Measurements from ENCODE around the gene KCNK3. TPM values are rescaled to one million over a fixed set of nuclear protein-coding genes. Genes with fewer than 3 reads are reported as not detected.
"Not testable (repeated sequence)": the region's sequence is repeated elsewhere in the genome, so short reads cannot be mapped to it uniquely, and the experiment has no call there.

The KCNK3 gene
- total and polyA plus RNA-seq, 2 donors (not counting 3 experiments of a cell fraction or from before 2014, with no cell fraction given), result not detected

DNA sequence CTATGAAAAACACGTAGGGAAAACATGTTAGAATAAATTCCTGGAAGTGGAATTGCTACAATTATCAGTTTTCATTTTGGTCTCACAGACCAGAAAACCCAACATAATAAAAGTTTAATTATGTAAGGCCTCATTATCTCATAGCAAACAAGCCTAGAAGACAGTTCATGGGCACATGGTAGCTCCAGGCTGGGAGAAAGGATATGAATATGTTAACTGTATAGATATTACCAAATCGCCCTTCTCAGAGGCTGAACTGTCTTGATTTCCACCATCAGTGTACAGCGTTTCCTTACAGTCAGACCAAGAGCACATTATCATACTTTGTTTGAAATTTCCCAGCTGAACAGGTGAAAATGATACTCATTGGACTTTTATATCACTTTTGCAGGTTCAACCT is 54.4 kb downstream of the KCNK3 start:
- DNase-seq (ENCODE audit: low read depth, low spot score), result no peak
- no peaks in the 10 kb centered on the region for H3K9me3 ChIP-seq (replicated peaks; ENCODE audit: control insufficient read depth, insufficient read depth, low read length)
- dilution Hi-C loops (cut with MboI; ENCODE audit: extremely low pct_ligation_motif_present, low sequenced_read_pairs), result no loop called here
- intact Hi-C loops (cut with micrococcal nuclease), result no loop called here
- no peak overlapping the region for H2AFZ ChIP-seq (ENCODE audit: low read depth, low read length)
- no peaks in the 10 kb centered on the region for H3K27me3 ChIP-seq (ENCODE audit: control insufficient read depth in 2 of 2, insufficient read depth in 2 of 2, low read length in 2 of 2)
- TF ChIP-seq GATA2 (IDR thresholded peaks at IDR 0.05; ENCODE audit: insufficient read depth, insufficient read length, low read depth, low read length), result no peak
- TF ChIP-seq MYC (IDR thresholded peaks at IDR 0.05; ENCODE audit: low read depth, low read length), result no peak
- no peak for TF ChIP-seq EZH2 (IDR thresholded peaks at IDR 0.05; ENCODE audit: borderline replicate concordance, low read depth, low read length, severe bottlenecking)
- no peak for TF ChIP-seq FOS (IDR thresholded peaks at IDR 0.05; ENCODE audit: borderline replicate concordance, insufficient read depth, low read length)
- TF ChIP-seq JUN (IDR thresholded peaks at IDR 0.05; ENCODE audit: borderline replicate concordance, insufficient read depth, insufficient read length, low read depth), result no peak
- no peak for TF ChIP-seq POLR2A (IDR thresholded peaks at IDR 0.05; ENCODE audit: low read depth, low read length)
- TF ChIP-seq, protein P1, sequence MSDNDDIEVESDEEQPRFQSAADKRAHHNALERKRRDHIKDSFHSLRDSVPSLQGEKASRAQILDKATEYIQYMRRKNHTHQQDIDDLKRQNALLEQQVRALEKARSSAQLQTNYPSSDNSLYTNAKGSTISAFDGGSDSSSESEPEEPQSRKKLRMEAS (IDR thresholded peaks at IDR 0.05; ENCODE audit: insufficient read depth, insufficient read length), result no peak
- TF ChIP-seq, protein P2, sequence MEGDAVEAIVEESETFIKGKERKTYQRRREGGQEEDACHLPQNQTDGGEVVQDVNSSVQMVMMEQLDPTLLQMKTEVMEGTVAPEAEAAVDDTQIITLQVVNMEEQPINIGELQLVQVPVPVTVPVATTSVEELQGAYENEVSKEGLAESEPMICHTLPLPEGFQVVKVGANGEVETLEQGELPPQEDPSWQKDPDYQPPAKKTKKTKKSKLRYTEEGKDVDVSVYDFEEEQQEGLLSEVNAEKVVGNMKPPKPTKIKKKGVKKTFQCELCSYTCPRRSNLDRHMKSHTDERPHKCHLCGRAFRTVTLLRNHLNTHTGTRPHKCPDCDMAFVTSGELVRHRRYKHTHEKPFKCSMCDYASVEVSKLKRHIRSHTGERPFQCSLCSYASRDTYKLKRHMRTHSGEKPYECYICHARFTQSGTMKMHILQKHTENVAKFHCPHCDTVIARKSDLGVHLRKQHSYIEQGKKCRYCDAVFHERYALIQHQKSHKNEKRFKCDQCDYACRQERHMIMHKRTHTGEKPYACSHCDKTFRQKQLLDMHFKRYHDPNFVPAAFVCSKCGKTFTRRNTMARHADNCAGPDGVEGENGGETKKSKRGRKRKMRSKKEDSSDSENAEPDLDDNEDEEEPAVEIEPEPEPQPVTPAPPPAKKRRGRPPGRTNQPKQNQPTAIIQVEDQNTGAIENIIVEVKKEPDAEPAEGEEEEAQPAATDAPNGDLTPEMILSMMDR (IDR thresholded peaks at IDR 0.05; ENCODE audit: extremely low read depth in 1 of 2, insufficient read depth in 1 of 2, low read depth in 1 of 2, low read length in 2 of 2), result no peak
- no peak for TF ChIP-seq POLR2AphosphoS5 (IDR thresholded peaks at IDR 0.05; ENCODE audit: insufficient read depth, low read depth, low read length)
- no peak overlapping the region for H3K9ac ChIP-seq (replicated peaks; ENCODE audit: extremely low read depth, insufficient read depth, low read length)
- no peaks in the 10 kb centered on the region for H4K20me1 ChIP-seq (replicated peaks; ENCODE audit: control insufficient read depth, extremely low read depth, insufficient read depth, low read length)
- ChIA-PET CTCF (interaction anchor here (0.7 to 14.5 kb wide), 9 partner anchors 14 to 270 kb away, joined by 3 to 353 read pairs (median 10); partner anchors contain the start of gene CENPA), POLR2A (no interaction called here)
- BruUV-seq (replicated peaks), result no TSS peak
- H3K36me3 ChIP-seq (ENCODE audit: control insufficient read depth in 2 of 2, extremely low read depth in 1 of 2, insufficient read depth in 2 of 2, low read length in 2 of 2), result no peaks in the 10 kb centered on the region
- no peak overlapping the region for H3K4me3 ChIP-seq (replicated peaks in 1 of 3; ENCODE audit: insufficient read depth in 1 of 3, low read depth in 1 of 3, low read length in 3 of 3)
- H3K4me2 ChIP-seq (ENCODE audit: insufficient read depth, low read length), result no peak overlapping the region
- no peak overlapping the region for H3K27ac ChIP-seq (ENCODE audit: insufficient read depth, low read depth, low read length)
- H3K9me1 ChIP-seq (replicated peaks; ENCODE audit: control insufficient read depth, extremely low read depth, insufficient read depth, low read length), result no peaks in the 10 kb centered on the region
- FAIRE-seq, result no peak
- H3K79me2 ChIP-seq (ENCODE audit: control insufficient read depth, insufficient read depth, low read length), result no peaks in the 10 kb centered on the region
- H3K4me1 ChIP-seq (ENCODE audit: control insufficient read depth, extremely low read depth, insufficient read depth, low read length), result no peaks in the 10 kb centered on the region

DNA sequence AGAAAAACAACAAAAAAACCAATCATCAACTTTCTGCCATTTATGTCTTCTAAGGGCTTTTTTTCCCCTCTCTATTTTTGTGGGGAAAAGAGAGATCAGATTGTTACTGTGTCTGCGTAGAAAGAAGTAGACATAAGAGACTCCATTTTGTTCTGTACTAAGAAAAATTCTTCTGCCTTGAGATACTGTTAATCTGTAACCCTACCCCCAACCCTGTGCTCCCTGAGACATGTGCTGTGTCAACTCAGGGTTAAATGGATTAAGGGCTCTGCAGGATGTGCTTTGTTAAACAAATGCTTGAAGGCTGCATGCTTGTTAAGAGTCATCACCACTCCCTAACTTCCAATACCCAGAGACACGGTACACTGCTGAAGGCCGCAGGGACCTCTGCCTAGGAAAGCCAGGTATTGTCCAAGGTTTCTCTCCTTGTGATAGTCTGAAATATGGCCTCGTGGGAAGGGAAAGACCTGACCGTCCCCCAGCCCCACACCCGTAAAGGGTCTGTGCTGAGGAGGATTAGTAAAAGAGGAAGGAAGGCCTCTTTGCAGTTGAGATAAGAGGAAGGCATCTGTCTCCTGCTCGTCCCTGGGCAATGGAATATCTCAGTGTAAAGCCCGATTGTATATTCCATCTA is 57.4 kb downstream of the KCNK3 start:
- H3K4me2 ChIP-seq (ENCODE audit: insufficient read depth, low read length); dilution Hi-C loops (cut with MboI; ENCODE audit: extremely low pct_ligation_motif_present, low sequenced_read_pairs); BruUV-seq (replicated peaks); POLR2A ChIA-PET; H3K4me3 ChIP-seq (replicated peaks in 1 of 3; ENCODE audit: insufficient read depth in 1 of 3, low read depth in 1 of 3, low read length in 3 of 3); H3K9ac ChIP-seq (replicated peaks; ENCODE audit: extremely low read depth, insufficient read depth, low read length); H3K27ac ChIP-seq (ENCODE audit: insufficient read depth, low read depth, low read length); H3K36me3 ChIP-seq (ENCODE audit: control insufficient read depth in 2 of 2, extremely low read depth in 1 of 2, insufficient read depth in 2 of 2, low read length in 2 of 2); H3K27me3 ChIP-seq (ENCODE audit: control insufficient read depth in 2 of 2, insufficient read depth in 2 of 2, low read length in 2 of 2); H3K9me1 ChIP-seq (replicated peaks; ENCODE audit: control insufficient read depth, extremely low read depth, insufficient read depth, low read length); DNase-seq (ENCODE audit: low read depth, low spot score); H3K9me3 ChIP-seq (replicated peaks; ENCODE audit: control insufficient read depth, insufficient read depth, low read length); H3K79me2 ChIP-seq (ENCODE audit: control insufficient read depth, insufficient read depth, low read length); FAIRE-seq; H2AFZ ChIP-seq (ENCODE audit: low read depth, low read length); H3K4me1 ChIP-seq (ENCODE audit: control insufficient read depth, extremely low read depth, insufficient read depth, low read length); H4K20me1 ChIP-seq (replicated peaks; ENCODE audit: control insufficient read depth, extremely low read depth, insufficient read depth, low read length); intact Hi-C loops (cut with micrococcal nuclease): not testable (repeated sequence)
- CTCF ChIA-PET, result interaction anchor here (0.7 to 14.5 kb wide), 2 partner anchors 52 to 144 kb away, joined by 4 to 353 read pairs; no protein-coding TSS in a partner anchor

DNA sequence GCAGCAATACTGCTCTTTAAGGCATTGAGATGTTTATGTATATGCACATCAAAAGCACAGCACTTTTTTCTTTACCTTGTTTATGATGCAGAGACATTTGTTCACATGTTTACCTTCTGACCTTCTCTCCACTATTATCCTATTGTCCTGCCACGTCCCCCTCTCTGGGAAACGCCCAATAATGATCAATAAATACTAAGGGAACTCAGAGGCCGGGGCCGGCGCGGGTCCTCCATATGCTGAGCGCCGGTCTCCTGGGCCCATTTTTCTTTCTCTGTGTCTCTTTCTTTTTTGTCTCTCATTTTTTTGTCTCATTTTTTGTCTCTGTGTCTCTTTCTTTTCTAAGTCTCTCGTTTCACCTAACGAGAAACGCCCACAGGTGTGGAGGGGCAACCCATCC is 57.9 kb downstream of the KCNK3 start:
- H3K27me3 ChIP-seq (ENCODE audit: control insufficient read depth in 2 of 2, insufficient read depth in 2 of 2, low read length in 2 of 2); H3K4me2 ChIP-seq (ENCODE audit: insufficient read depth, low read length); DNase-seq (ENCODE audit: low read depth, low spot score); H3K4me3 ChIP-seq (replicated peaks in 1 of 3; ENCODE audit: insufficient read depth in 1 of 3, low read depth in 1 of 3, low read length in 3 of 3); H3K9ac ChIP-seq (replicated peaks; ENCODE audit: extremely low read depth, insufficient read depth, low read length); H3K9me3 ChIP-seq (replicated peaks; ENCODE audit: control insufficient read depth, insufficient read depth, low read length); CTCF ChIA-PET; H3K79me2 ChIP-seq (ENCODE audit: control insufficient read depth, insufficient read depth, low read length); FAIRE-seq; dilution Hi-C loops (cut with MboI; ENCODE audit: extremely low pct_ligation_motif_present, low sequenced_read_pairs); H4K20me1 ChIP-seq (replicated peaks; ENCODE audit: control insufficient read depth, extremely low read depth, insufficient read depth, low read length); H3K4me1 ChIP-seq (ENCODE audit: control insufficient read depth, extremely low read depth, insufficient read depth, low read length); H2AFZ ChIP-seq (ENCODE audit: low read depth, low read length); BruUV-seq (replicated peaks); H3K36me3 ChIP-seq (ENCODE audit: control insufficient read depth in 2 of 2, extremely low read depth in 1 of 2, insufficient read depth in 2 of 2, low read length in 2 of 2); H3K9me1 ChIP-seq (replicated peaks; ENCODE audit: control insufficient read depth, extremely low read depth, insufficient read depth, low read length); H3K27ac ChIP-seq (ENCODE audit: insufficient read depth, low read depth, low read length); intact Hi-C loops (cut with micrococcal nuclease); POLR2A ChIA-PET: not testable (repeated sequence)

Data from endothelial cell of umbilical vein (primary cell).